HG02571 (cell line): ENCODE results near the gene DCAF11.
"Not testable (repeated sequence)": the region's sequence is repeated elsewhere in the genome, so short reads cannot be mapped to it uniquely, and the experiment has no call there.

Source experiments
- ATAC-seq: cut with Tn5 transposase; IDR thresholded peaks from one replicate; pipeline ENCODE4 v1.9.1; 2021; ENCODE audit warnings: mild to moderate bottlenecking, moderate library complexity; ENCODE audit not compliant: unreplicated experiment

The DCAF11 gene

DNA sequence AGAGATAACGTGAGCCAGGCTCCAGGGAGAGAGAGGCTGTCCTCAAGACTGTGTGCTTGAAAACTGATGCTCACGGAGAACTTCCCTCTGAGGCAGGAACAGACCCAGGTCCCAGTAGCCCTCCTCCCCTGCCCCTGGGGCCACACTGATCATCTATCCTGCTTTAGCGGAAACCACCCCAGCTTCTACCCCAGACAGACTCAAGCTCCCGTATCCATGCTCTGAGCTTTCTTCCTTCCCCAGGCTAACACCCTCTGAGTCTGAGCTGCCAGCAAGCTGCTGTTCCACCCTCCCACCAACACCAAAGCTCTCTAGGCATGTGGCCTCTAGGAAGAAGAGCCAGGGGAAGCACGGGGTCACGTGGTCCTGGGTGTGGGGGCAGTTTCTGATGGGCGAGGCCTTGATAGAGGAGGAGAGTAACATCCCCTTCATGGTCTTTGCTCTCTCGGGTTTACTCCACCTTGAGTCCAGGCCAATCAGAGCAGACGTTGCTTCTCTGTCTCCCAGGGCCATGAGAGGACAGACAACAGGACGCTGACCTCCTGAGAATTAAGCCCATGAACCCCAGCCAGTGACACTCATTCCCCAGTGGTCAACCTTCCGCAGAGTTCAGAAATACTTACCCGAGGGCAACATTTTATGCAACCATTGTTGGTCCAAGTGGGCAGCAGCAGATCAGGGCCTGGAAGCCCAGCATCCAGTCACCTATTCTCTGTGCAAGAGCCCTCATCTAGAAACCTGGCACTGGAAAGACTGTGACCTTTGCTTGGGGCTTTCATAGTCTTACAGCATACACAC is 19.1 kb upstream of the DCAF11 start:
- ATAC-seq = peak; percentile 53

- no peak for ATAC-seq
These were observed 17.9 kb upstream of the DCAF11 start for GRCh38 chr14:24096545-24097181.

DNA sequence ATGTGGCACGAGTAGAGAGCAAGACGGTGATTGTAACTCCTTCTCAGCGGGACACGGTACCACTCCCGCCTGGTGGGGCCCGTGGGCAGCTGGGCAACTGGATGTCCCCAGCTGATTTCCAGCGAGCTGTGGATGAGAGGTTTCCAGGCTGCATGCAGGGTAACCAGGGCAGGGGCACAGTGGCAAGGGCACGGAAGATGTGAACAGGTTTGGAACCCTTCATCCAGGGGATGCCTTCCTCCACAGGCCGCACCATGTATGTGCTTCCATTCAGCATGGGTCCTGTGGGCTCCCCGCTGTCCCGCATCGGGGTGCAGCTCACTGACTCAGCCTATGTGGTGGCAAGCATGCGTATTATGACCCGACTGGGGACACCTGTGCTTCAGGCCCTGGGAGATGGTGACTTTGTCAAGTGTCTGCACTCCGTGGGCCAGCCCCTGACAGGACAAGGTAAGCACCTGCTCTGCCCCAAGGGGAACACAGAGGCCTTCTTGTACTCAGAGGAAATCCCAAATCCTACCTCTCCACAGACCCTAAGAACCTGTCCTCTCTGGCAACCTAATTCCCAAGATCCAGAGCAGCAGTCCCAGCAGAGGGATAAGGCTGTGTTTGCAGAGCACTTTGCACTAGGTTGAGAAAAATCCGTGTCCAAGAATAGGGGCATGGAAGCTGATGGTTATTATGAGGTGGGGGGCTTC is 16.2 kb upstream of the DCAF11 start:
- ATAC-seq = no peak

- no peak for ATAC-seq
These were observed 15.4 kb upstream of the DCAF11 start for GRCh38 chr14:24098927-24099813.

GRCh38 chr14:24100197-24100981 is 14.2 kb upstream of the DCAF11 start:
- ATAC-seq = no peak

DNA sequence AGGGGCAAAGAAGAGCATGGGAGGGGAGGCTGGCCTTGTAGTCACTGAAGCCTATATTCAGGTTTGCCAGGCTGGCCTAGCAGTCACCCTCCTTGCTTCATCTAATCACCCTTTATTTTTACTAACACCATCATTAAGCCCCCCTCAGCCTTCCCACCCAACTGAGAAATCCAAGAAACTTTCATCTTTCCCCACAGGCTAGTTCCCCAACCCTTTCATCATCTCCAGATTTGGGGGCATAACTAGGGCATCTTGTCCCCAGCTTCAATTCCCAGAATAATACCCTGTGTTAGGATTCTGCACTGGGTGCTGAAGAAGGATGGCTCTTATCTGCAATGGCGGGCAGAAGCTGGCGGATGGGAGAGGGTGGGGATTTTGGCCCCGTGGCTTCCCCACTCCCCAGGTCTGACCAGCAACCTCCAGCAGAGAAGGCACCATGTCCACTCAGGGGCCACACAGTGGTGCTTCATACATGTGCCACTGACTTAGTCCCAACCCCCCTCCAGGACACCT is 13.5 kb upstream of the DCAF11 start:
- no peak for ATAC-seq

DNA sequence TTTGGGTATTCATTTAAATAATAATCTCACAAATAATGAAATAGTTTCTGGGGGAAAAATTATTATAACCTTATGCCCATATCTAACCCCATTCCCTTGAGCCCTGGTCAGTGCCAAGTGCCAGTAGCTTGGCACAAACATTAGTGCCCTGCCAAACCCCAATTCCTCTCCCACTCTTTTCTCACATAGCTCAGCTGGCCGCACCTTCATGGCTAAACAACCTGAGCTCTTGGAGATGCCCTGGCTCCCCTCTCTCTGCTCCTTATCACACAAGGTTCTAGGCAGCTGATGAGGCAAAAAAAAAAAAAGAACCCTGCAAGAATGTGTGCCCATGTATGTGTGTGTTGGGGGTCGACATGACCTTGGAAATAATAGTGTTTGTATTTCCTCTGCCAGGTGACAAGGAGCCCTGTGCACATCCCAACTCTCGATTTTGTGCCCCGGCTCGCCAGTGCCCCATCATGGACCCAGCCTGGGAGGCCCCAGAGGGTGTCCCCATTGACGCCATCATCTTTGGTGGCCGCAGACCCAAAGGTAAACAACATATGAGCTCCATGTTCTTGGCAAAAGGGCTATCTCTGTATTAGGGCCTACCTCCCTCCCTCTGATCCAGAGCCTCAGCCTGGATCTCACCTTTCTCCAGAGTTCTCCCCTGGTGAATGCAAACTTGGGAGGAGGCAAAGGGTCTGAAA is 12.1 kb upstream of the DCAF11 start:
- ATAC-seq = no peak

- ATAC-seq = no peak
These were observed 11.1 kb upstream of the DCAF11 start for GRCh38 chr14:24103451-24103850.

GRCh38 chr14:24105609-24106239 is 8.9 kb upstream of the DCAF11 start:
- ATAC-seq = not testable (repeated sequence)

DNA sequence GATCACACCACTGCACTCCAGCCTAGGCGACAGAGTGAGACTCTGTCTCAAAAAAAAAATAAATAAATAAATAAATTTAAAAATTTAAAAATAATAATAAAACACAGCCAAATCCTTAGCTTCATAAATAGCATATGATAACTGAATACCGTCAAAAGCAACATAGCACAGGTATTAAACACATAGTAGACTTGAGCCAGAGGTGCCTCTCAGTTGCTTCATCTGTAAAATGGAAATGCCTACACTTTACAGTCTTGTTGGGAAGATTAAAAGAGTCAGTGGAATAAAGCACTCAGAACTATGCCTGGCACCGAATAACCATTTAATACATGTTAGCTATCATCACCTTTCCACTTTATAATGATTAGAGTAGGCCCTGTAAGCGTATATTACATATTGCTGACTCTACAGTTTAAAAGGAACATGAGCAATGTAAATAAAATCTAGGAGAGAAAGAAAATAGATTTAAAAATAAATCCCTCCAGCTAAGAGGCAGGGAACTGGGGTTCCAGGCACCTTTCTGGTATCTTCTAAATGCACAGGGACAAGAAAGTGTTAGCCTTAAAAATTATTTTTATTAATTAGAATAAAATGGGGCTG is 7.8 kb upstream of the DCAF11 start:
- no peak for ATAC-seq

DNA sequence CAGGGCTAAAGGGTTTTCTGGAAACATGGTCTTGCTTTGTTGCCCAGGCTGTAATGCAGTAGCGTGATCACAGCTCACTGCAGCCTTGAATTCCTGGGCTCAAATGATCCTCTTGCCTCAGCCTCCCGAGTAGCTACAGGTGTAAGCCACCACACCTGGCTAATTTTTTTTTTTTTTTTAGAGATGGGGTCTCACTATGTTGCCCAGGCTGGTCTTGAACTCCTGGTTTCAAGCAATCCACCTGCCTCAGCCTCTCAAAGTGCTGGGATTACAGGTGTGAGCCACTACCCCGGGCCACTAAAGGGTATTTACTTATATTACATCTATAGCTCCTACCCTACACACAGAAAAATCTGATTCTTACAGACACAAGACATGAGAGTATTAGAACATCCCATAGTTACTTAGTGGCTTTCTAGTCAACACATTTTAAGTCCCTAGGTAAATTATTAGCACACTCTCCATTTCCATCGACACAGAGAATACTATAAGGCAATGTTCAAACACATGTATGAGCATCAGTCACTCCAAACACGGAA is 6.2 kb upstream of the DCAF11 start:
- ATAC-seq = peak; percentile 10

GRCh38 chr14:24110060-24110459 is 4.5 kb upstream of the DCAF11 start:
- no peak for ATAC-seq

GRCh38 chr14:24110523-24110922 is 4.1 kb upstream of the DCAF11 start:
- ATAC-seq = no peak

DNA sequence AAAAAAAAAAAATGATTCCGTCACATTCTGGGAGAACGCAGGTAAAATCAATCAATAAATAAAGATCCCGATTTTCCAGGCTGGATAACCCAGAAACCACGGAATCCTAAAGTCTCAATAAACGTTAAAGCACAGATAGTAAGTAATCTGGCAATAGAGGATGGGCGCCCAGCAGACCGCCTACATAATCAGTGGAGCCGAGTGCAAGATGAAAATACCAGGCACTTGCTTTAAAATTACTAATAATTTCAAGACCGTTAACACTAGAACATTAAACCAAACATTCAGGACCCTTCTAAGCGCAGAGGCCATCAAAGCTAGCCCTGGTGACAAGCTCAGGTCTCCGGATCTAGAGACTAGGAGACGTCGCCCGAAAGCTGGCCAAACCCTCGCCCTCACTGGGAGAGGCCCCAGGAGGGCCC is 1.2 kb upstream of the DCAF11 start:
- ATAC-seq = no peak

DNA sequence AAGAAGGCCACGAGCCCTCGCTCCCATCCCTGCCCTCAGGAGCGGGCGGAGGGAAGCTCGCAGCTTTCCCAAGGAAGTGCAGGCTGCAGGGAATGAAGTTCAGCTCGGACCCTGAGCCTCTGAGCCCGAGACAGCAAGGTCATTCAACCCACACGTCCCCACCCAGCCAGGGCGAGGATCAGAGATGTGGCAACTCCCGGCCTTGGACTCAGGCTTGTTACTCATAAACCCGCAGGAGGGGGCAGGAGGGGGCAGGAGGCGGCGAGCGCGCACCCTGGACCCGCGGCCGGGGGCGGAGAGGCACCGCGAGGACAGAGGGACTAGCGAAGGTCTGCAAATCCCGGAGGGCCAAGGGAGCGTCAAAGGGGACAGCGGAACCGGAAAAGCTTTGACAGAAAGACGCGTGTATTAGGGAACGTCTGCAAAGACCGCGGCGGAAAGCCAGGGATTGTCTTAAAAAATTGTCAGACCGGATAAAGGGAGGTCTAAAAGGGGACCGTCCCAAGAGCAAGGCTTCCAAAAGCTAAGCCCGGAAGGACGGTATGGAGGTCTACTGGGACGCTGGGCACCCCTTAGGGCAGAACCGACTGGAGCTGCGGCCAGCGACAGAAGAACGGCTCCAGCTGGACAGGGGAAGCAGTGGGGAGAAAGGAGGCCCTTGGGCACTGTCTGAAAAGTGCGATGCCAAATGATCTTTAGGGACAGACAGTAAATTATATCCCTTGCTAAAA is 611 bp upstream of the DCAF11 start:
- ATAC-seq = peak; percentile 27

DNA sequence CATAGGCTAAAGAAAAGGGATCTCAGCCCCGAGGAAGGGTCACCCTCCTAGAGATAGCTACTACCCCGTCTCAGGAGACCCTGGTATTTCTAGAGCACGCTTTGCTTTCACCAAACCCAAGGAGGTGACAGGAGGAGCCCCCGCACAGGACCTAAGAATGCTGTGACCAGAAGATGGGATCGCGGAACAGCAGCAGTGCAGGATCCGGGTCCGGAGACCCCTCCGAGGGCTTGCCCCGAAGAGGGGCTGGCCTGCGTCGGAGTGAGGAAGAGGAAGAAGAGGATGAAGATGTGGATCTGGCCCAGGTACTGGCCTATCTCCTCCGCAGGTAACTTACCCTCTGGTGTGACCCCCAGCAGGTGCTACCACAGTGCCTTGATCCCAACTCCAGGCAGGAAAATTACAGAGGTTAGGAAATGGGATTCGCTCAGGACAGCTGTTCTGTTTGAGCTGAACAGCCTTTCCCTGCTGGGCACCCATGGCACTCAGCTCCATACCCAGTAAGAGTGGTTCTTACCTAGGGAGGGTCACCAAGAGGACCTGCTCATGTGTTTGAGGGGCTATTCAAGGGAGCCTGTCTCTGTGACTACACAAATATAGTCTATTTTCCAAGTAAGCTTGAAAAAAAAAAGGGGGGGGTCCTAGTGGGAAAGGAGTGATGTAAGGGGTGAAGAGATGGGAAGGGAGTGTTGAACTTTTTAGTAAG is 998 bp downstream of the DCAF11 start:
- no peak for ATAC-seq
